Measurements from ENCODE around the gene UGT3A1.

DNA sequence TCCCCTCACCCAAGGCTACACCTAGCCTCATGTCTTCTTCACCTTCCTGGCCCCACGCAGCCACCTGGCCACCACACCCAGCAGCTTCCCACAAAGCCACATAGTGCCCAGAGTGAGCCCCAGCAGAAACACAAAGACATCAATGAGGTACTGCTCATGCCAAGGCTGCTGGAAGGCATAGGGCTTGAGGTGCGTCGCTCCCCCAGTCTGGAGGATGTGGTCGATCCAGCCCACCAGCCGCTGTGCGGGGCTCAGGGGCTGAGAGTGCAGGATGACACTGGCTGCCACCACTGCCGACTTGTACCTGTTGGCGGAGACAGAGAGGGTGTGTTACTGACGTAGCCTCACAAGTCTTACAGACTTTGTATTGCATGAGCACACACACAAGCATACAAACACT, 37.0 kb downstream of the UGT3A1 start:
- TF ChIP-seq POLR2AphosphoS5 (IDR thresholded peaks at IDR 0.05; ENCODE audit: insufficient read depth, low read depth, low read length) (no peak), POLR2A (IDR thresholded peaks at IDR 0.05; ENCODE audit: low read depth, low read length) (no peak), MYC (IDR thresholded peaks at IDR 0.05; ENCODE audit: low read depth, low read length) (no peak), EZH2 (IDR thresholded peaks at IDR 0.05; ENCODE audit: borderline replicate concordance, low read depth, low read length, severe bottlenecking) (no peak)
- TF ChIP-seq, protein P1, sequence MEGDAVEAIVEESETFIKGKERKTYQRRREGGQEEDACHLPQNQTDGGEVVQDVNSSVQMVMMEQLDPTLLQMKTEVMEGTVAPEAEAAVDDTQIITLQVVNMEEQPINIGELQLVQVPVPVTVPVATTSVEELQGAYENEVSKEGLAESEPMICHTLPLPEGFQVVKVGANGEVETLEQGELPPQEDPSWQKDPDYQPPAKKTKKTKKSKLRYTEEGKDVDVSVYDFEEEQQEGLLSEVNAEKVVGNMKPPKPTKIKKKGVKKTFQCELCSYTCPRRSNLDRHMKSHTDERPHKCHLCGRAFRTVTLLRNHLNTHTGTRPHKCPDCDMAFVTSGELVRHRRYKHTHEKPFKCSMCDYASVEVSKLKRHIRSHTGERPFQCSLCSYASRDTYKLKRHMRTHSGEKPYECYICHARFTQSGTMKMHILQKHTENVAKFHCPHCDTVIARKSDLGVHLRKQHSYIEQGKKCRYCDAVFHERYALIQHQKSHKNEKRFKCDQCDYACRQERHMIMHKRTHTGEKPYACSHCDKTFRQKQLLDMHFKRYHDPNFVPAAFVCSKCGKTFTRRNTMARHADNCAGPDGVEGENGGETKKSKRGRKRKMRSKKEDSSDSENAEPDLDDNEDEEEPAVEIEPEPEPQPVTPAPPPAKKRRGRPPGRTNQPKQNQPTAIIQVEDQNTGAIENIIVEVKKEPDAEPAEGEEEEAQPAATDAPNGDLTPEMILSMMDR (IDR thresholded peaks at IDR 0.05; ENCODE audit: extremely low read depth in 1 of 2, insufficient read depth in 1 of 2, low read depth in 1 of 2, low read length in 2 of 2), result no peak

Measured in endothelial cell of umbilical vein (primary cell).